Stimulated activated CD4-positive, alpha-beta T cell treated with anti-CD3 and anti-CD28 coated beads, Interleukin-15, amount 100 ng/mL, for 48 hours (primary cell): ENCODE data around the gene ZNRF3.
A peak's percentile ranks its signal among the peaks of the same experiment; 100 is the strongest.
"Not testable (repeated sequence)": the region's sequence is repeated elsewhere in the genome, so short reads cannot be mapped to it uniquely, and the experiment has no call there.

ENCODE experiments used
- DNase-seq, 2 donors: peaks; one replicate each; pipeline ENCODE4 v3.0.0-alpha.2; 2020; ENCODE audit warnings: low read depth in 2 of 2

ZNRF3 gene

DNA sequence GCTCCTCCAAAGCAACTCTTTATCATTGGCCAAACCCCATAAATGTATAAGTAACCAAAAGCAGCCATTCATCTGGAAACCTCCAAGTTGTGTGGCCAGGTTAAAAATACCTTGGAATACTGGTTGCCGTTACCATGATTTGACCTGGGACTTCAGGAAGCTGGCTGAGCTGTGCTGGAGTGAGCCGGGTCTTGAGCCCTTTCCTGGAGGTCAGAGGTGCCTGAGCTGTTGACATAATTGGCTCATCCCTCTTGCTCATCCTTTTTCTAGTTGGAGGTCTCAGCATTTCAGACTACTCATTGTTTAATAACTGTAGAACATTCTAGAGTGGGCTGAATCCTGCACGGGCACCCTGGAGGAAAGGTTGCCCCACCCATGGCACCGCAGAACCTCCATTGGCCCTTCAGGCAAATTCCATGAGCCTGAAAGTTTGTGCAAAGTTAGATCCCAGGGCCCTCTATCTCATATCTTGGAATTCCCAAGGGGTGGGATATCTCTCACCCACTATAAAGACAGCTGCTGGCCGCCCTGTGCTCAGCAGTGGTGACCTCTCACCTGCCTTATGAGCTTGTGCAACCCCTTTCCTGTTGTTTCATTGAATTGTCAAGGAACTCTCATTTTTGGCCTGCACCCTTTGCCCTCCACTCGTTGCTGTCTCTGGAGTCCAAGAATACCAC lies 101.2 kb downstream of the ZNRF3 start:
- no peak for DNase-seq

DNA sequence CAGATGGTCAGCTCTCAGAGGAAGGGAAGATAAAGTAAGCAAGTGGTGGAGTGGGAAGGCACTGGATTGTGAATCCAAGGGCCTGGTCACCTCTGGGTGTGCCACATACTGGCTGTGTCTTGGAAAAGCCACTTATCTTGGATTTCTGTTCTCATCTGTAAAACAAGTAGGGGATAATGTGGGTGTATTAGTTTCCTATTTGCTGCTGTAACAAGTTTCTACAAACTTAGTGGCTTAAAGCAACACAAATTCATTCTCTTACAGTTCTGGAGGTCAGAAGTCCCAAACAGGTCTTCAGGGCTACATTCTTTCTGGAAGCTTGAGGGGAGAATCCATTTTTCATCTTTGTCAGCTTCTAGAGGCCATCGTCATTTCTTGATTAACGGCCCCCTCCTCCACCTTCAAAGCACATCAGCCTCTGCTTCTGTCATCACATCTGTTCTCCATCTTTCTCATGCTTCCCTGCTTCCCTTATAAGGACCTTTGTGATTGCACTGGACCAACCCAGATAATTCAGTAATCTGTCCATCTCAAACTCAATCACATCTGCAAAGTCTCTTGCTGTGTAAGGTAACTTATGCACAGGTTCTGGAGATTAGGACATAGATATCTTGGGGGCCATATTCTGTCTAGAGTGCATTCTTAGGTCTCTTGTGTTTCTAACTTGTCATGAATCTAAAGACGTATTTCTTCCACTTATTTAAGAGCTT lies 102.4 kb downstream of the ZNRF3 start:
- no peak for DNase-seq

DNA sequence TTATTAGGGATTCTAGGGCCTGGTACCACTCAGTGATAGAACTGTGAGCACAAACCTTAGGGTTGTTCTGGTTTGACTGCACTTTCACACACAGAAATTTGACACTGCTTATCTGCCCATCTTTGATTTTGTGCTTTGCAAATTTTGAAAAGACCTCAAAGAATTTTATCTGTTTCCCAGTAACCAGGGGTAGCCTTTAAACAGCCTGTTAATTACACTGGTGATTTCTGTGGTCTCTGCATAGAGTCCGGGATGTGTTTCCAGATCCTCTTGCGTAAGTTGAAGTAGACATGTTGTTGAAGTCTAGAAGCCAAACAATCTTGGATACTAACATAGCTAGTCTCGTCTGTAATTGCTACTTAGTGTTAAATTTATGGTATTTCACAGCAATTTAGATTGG lies 103.0 kb downstream of the ZNRF3 start:
- DNase-seq: no peak

GRCh38 chr22:28988457-28988856 lies 105.1 kb downstream of the ZNRF3 start:
- no peak for DNase-seq

DNA sequence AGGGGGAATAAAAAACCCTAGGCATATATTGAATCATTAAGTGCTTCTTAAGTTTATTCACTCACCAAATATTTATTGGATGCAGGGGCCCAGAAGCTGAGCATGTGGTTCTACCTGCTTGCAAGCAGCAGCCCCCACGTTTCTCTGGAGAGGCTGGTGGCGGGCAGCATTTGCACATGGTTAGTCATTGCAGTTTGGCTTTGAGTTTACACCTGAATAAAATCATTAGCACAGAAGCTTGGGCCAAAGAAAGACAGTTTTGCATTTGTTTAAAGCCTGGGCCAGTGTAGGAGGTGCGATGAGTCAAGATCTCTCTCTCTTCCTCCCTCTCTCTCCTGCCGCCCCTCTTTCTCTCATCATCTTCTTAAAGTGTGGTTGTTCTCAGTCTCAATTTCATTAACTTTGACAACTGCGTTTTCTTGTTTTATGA lies 105.7 kb downstream of the ZNRF3 start:
- peak; percentile 1 to 22 for DNase-seq

DNA sequence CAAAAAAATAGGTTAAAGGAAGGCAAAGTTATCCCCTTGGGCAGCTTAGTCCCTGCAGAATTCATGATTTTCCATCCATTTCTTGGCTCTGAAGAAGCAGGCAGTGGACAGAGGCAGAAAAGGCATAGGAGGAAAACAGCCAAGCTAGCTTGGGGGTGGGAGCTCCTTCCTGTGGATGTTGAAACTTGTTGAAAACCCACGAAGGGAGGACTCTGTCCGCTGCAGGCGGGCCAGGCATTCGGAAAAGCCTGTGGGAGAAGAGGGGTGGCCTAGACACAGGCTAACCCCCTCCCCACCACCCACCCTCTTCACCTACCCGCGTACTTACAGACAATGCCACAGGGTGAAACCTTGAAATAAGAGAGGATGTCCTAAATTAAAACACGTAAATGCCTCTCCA lies 106.1 kb downstream of the ZNRF3 start:
- no peak for DNase-seq

DNA sequence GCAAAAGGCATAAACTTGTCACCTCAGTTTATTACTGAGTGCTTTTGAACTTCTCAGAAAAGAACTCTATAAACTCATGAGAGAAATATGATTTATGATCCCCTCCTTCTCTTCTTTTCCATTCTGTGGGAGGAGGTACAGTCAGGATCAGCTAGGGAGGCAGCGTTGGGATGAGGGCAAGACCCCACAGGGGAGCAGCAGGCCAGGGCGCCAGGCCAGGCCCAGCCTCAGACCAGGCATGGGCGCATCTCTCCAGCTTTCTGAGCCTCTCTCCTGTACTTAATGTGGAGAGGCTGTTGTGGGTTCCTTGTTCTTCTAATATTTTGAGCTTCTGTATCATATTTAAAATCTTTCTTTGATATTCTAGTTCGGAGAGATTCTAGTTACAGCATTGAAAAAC lies 106.5 kb downstream of the ZNRF3 start:
- no peak for DNase-seq

GRCh38 chr22:28992565-28993356 lies 109.4 kb downstream of the ZNRF3 start:
- DNase-seq: no peak

- no peak for DNase-seq
These were observed 111.2 kb downstream of the ZNRF3 start for GRCh38 chr22:28994522-28994921.

- no peak for DNase-seq
These were observed 112.2 kb downstream of the ZNRF3 start for GRCh38 chr22:28995551-28995950.

DNA sequence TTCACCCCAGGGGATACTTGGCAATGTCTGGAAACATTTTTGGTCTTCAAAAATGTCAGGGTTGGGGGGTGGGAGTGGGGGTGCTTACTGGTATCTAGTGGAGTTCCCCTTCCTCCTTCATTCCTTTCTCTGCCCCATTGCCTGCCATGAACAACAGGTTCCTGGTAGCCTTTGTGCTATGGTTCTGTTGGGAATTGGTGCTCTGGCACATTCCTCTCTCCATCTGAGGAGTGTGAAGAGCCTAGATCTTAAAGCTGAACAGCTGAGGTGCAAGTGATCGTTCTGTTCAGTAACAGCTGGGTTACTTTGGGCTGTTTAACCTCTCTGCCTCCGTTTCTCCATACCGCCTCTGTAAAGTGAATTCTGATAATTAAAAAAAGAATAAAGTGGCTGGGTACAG lies 114.0 kb downstream of the ZNRF3 start:
- DNase-seq: no peak

GRCh38 chr22:28998681-28999080 lies 115.3 kb downstream of the ZNRF3 start:
- DNase-seq: no peak

GRCh38 chr22:28999510-28999909 lies 116.1 kb downstream of the ZNRF3 start:
- no peak for DNase-seq

DNA sequence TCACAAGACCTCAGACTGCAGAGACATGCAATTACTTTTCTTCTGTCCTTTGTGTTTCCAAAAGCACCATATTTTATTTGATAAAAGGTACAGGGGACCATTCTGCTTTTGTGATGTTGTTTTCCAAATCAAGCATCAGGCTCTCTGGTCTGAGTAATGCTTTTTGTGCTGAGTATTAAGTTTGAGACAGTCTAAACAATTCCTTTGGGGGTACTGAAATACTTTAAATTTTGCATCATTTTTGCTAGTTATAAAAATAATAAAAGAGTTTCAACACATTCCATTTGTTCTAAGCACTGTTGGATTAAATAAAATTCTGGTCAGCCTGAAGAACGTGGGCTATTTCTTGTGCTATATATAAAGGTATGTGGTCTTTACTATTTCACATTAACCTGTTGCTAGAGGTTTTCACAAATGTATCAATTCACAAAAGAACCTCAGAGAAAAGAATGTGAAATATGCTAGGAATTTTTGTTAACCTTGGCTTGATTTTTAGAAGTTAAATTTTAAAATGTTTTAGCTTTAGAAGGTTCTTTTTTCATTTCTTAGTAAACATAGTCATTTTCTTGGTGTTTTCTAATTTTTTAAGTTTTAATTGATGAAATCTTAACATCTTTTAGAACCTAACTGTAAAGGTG lies 116.7 kb downstream of the ZNRF3 start:
- no peak for DNase-seq

DNA sequence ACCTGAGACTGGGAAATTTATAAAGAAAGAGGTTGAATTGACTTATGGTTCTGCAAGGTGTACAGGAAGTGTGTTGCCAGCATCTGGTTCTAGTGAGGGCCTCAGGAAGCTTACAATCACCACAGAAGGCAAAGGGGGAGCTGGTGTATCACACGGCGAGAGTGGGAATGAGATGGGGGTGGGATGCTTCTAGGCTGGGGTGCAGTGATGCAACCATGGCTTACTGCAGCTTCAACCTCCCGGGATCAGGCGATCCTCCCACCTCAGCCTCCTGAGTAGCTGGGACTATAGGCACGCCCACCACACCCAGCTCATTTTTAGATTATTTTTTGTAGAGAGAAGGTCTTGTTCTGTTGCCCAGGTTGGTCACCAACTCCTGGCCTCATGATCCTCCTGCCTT lies 117.3 kb downstream of the ZNRF3 start:
- no peak for DNase-seq

GRCh38 chr22:29002603-29003002 lies 119.2 kb downstream of the ZNRF3 start:
- DNase-seq: no peak

DNA sequence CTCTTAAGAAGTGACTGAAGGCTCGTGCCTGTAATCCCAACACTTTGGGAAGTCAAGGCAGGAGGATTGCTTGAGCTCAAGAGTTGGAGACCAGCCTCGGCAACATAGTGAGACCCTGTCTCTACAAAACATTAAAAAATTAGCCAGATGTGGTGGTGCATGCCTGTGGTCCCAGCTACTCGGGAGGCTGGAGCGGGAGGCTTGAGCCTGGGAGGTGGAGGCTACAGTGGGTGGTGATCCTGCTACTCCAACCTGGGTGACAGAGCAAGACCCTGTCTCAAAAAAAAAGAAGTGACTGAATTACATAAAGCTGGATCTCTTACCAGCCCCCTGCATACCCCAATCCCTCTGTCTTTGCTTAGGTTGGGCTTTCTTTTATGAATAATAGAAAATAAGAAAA lies 120.2 kb downstream of the ZNRF3 start:
- DNase-seq: no peak

DNA sequence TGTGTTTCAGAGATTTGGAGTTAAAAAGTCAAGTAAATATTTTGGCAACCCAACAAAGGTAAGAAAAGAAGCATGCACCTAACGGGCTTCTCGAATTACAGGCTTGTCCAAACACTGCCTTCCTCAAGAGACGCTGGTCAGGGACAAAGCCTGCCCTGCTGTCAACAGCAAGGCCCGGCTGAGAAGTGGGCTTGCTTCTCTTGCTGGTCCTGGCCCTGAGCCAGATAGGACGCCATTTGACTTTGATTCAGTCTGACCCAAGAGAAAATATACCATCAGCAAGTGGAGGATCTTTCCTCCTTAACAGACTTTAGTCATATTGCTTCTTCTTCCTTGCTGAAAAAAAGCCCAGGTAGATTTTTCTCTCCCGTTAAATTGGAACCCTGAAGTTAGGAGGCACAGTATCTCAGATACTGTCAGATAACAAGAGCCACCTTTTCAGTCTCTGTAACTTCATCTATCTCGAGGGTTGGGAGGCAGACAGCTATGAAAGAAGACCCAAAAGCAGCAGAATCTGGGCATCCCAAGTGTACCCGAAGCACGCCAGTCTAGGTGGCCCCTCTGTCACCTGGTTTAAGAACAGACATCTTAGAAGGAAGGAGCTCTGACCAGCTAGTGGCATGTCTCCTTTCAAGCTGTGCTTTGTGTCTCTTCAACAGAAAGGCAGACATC lies 120.7 kb downstream of the ZNRF3 start:
- no peak for DNase-seq

DNA sequence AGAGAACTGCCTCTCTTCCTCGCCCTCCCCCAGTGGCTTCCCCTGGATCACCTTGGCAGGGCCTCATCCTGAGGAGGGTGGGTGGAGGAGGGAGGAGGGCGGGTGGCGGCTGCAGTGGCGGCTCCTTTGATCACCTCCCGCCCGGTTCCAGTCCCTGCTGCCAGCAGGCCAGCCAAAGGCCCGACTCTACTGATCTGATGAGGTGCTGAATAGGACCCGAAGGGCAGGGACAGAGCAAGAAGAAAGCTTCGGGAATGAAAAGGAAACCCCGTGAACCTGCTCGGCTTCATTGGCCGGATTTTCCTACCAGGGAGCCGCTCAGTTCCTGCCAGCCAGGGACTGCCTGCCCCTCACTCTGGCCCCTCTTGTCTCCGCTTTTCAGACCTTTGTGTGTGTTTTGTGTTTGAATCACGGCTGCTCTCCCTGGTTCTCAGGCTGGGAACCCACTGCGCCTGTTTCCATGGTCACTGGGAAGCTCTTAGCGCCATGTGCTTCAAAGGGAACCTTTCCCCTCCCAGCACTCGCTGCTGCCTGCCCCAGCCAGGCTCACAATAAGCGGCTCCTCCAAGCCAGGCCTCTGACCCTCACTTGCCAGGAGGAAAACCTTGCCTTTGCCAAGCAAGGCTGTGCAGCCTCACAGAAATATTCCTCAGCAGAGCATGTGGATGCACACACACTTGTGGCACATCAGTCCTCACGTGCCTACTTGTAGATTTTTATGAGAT lies 121.4 kb downstream of the ZNRF3 start:
- no peak for DNase-seq

GRCh38 chr22:29005754-29006153 lies 122.4 kb downstream of the ZNRF3 start:
- not testable (repeated sequence) for DNase-seq

- DNase-seq: no peak
These were observed 123.0 kb downstream of the ZNRF3 start for GRCh38 chr22:29006346-29006745.
